GM19372 (cell line): ENCODE measurements around the gene RAP1GAP.

Experiments
- ATAC-seq: cut with Tn5 transposase; IDR thresholded peaks from one replicate; pipeline ENCODE4 v1.9.1; 2021; ENCODE audit warnings: mild to moderate bottlenecking, low read depth, moderate library complexity; ENCODE audit not compliant: unreplicated experiment

RAP1GAP gene

DNA sequence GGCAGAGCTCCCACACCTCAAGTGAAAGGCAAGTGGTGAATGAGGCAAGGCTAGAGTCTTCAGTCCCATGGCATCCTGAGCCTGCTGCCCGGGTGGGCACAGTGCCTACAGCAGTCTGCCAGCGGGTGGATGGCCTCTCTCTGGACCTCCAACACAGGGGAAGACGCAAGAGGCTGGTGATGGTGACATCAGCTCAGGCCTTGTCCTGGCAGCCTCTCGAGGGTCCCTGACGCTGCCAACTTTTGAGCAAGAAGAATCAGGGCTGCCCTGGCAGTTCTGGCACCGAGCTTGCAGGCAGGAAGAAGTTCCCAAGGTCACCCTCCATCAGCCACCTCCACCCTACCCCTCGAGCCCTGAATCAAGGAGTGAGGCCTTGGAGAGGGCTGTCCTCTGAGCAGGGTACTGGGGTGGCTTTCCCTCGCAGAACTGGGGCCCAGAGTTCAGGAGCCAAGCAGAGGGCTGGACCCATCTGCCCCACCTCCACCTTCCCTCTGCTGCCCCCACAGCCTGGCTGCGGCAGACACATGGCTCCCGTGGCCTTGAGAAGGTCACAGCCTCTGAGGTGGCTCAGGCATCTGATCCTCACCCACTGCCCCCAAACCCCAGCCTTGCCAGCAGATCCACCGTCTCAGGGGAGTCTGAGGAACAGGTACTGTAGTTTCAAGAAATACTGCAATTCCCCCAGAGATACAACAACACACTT, 5.8 kb downstream of the RAP1GAP start:
- no peak for ATAC-seq

DNA sequence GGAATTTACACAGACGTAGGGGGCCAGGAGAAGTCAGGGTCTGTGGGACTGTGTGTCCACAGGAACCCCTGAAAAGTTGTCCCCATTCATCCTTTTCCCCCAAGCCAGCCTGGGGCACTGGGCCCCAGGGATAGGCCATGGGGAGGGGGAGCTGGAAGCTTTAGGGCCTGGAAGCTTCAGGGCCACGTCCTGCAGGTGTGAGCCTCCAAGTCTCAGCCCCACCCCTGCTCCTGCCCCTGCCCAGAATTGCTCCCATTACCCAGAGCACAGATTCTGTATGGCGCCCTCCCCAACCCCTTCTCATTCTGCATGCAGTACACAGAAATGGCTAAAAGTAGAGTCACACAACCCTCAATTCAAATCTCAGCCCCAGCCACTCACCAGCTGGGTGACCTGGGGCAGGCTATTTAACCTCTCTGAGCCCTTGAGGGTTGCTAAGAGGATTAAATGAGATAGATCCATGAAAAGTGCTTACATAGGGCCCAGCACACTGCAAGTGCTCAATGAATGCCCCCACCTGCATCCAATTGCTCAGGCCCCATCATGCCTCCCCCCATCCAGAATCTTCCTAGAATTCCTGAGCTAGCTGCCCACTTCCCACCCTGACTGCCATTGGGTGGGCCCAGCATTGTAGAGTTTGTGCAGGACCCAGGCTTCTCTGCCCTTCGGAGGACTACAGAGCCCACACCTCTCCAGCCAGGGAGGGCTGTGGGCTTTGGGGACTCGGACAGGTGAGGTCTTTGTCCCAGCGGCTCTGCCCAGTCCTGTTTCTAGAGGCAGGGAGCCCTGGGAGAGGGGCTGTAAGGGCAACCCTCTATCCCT, 6.5 kb downstream of the RAP1GAP start:
- no peak for ATAC-seq

DNA sequence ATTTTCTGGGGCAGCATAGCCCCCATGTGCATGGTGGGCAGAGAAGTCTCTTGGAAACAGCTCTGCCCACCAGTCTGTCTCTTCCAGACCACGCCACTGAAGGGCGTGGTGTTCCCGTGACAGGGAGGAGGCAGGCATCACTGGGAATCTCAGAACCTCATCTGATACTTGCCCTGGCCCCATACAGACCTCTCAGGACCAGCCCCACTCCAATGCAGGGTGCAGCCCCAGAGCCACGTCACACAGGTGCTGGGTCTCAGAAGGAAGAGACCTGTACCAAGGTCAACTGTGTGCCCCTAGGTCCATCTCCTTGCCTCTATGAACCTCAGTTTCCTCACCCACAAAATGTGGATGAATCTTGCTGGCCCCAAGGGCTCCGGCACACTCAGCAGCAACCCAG, 7.3 kb downstream of the RAP1GAP start:
- ATAC-seq = no peak

DNA sequence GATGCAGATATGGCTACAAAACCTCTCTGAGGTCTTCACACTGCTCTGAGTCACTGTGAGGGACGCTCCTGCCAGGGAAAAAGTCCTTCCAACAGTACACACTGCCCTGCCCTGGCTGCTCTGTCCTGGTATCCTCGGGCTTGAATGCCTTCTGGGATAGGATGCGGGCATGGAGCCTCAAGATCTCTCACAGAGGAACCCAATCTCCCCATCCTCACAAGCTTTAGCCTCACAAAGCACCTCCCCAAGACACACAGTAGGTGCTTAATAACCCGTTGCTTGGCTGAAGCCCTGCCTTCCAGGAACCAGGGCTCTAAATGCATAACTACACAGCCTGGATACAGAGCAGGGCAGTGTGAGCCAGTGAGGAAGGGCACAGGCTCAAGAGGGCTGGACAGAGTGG, 9.2 kb downstream of the RAP1GAP start:
- ATAC-seq = no peak

DNA sequence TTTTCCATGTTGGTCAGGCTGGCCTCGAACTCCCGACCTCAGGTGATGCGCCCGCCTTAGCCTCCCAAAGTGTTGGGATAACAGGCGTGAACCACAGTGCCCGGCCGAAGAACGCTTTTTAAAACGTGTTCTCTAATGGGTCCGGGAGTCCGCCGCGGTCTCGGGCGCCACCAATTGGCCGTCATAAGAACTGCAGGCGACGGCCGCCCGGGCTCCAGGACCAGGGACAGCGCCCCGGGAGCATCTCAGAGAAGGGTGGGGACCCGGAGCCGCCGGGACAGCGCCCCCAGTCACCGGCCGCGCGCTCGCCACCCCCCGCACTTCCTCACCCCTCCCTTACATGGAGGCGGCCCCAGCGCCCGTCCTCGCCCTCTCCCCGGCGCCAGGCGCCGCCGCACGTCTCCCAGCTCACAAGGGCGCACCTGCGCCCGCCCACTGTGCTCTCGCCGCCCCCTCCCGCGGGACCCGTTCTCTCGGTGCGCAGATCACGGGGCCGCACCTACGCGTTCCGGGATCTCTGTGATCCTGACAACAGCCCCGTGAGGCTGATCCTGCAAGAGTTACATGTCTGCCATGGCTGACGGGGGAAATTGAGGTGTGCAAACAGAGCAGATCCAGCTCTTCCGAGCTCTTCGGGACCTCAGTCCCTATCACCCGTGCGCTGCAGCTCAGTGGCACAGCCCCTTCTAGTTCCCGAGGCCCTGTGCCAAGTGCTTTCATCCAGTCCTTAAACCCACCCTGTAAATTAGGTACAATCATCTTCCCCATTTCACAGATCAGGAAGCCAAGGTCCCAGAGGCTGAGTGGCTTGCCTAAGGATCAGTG, 9.8 kb downstream of the RAP1GAP start:
- no peak for ATAC-seq

DNA sequence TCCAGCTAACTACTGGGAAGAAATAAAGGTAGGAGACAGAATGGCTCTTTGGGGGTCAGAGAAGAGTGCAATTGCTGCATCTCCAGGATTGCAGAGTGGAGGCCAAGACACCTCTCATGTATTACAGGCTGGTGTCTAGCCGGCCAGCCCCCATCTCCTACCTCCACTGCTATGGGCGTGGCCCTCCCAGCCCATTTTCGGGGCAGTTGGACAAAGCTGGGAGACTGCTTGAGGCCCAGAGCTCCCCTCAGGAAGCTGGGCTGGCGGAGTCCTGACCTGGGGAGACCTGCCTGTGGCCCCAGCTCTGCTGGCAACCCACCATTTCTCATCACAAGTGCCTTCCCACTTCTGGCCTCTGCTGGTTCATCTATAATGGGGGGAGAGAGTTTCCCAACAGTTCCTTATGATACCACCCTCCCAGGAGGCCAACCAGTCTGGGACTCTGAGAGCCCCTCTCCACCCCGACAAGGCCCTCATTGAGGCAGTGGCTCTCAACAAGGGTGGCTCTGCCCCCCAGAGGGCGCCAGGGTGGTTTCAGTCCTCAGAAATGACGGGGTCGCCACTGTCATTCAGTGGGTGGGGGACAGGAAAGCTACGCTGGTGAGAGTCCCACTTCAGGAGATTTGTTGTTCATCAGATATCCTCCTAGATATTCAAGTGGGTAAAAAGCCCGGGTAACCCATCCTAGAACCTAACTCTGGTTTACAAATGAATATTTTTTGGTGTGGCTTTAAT, 11.5 kb downstream of the RAP1GAP start:
- no peak for ATAC-seq

DNA sequence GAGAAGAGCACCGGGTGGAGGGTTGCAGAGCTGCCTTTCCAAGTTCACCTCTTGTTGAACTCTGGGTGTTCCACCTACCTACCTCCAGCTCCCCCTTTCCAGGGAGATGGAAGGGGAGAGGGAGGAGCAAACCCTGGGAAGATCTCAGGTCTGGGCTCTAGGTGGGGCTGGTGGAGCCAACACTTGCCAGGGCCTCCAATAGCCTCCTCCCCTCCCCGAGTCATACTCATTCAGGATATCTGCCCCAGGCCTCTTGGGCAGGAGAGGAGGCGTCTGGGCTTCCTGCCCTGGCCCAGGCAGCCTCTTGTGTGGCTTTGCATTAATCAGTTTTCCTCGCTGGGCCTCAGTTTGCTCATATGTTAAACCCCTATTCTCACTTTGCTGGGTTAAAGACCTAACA, 13.4 kb downstream of the RAP1GAP start:
- ATAC-seq = no peak

DNA sequence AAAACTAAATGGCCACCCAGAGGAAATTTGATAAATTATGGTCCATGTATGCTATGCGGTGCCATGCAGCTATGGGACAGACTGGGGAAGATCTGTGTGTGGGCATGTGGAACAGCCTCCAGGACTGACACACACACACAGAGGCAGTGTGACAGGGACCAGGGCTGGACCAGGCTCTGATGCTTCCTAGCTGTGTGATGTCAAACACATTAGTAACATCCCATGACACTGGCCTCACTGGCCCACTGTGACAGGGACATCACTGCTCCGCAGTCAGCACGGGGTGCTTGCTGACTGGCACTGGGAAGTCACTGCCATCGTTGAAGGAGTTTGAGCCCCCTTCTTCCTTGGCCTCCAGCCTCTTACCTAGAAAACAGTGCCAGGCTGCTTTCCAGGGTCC, 13.9 kb downstream of the RAP1GAP start:
- no peak for ATAC-seq

DNA sequence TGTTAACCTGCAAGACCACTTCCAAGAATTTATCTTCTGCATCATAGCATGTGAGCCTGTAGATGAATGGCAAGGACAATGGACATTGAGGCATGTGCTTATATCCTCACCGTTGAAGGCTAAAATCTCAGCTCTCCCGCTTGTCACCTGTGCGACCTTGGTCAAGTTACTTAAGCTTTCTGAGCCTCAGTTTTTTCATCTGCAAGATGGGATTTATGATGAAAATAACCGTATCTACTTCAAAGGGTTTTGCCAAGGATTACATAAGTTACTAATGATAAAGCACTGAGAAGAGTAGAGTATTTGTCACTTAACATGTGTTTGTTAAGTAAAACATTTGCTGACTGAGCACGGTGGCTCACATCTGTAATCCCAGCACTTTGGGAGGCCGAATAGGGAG, 14.9 kb downstream of the RAP1GAP start:
- ATAC-seq = no peak

DNA sequence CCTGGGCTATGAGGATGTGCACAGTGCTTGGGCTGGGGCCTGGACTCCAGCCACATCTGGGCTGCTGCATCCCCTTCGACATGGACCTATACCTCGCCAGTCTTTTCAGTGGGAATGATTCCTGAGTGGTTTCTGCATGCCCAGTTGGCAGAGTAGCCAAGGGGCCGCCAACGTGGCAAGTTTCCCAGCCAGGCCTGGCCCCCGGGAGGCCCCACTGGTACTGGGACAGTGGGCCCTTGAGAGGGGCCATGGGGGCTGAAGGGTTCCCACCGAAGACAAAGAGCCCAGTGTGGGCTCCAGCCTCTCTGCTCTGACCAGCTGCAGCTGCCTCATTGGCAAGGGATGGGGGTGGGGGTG, 15.4 kb downstream of the RAP1GAP start:
- no peak for ATAC-seq

DNA sequence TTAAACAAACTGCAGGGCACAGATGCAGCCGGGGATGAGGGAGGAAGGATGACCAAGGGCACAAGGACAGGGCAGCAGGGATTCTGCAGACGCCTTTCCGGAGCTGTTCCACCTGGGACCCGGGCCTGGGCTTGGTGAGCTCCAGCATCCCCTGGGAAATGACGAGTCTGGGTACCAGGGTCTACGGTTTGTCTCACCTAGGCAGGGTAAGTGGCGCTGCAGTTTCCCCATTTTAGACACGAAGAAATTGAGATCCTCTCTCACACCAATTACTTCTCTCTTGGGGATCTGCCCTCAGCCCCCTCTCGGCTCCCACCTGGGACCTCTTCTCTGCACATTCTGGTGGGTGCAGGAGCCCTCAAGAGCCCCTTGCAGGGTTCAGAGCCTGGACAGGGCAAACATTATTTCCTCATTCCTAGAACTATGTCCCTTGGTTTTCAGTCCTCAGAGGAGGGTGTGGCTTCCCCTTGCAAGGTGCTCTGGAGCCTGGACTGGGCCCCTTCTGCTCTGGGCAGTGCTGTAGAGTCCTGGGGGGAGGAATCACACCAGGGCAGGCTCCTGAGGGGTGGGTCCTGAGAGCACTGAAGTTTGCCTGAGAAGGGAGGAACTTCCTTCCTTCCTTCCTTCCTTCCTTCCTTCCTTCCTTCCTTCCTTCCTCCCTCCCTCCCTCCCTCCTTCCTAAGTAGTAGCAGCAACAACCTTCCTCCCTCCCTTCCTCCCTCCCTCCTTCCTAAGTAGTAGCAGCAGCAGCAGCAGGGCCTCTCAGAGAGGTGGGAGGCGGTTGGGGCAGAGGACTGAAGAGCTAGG, 16.0 kb downstream of the RAP1GAP start:
- no peak for ATAC-seq

DNA sequence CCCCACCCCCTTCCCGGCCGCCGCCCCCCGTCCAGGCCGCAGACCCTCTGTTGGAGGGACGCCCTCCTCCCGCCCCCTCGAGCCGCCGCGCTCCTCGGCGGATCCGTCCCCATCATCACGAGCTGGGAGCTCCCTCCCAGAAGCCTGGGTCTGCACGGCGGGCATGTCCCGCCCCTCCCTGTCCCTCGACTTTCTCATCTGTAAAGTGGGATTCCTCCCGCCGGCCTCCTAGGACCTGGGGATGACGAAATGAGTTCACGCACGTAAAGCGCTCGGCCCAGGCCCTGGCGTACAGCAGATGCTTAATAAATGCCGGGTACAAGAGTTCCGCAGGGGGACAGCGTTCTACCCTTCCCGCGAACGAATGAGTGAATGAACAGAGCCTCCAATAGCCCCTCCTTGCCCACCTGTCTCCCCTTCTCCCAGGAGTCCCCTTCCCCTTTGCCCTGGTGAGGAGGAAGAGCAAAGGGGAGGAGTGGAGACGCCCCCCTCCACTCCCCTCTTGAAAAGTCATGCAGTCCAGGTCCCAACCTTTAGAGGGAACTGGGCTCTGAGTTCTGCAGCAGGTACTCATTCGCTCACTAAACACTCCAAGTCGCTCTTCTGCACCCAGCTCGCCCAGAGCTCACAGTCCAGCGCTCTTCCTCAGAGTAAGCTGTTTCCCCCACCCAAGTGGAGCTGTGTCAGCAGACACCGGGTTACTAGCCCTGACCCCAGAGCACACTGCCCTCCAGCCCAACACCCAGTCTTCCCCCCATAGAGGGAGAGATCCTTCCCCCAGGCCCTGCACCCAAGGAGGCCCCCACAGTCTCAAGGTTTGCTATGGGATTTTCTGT, 16.8 kb downstream of the RAP1GAP start:
- ATAC-seq = no peak

DNA sequence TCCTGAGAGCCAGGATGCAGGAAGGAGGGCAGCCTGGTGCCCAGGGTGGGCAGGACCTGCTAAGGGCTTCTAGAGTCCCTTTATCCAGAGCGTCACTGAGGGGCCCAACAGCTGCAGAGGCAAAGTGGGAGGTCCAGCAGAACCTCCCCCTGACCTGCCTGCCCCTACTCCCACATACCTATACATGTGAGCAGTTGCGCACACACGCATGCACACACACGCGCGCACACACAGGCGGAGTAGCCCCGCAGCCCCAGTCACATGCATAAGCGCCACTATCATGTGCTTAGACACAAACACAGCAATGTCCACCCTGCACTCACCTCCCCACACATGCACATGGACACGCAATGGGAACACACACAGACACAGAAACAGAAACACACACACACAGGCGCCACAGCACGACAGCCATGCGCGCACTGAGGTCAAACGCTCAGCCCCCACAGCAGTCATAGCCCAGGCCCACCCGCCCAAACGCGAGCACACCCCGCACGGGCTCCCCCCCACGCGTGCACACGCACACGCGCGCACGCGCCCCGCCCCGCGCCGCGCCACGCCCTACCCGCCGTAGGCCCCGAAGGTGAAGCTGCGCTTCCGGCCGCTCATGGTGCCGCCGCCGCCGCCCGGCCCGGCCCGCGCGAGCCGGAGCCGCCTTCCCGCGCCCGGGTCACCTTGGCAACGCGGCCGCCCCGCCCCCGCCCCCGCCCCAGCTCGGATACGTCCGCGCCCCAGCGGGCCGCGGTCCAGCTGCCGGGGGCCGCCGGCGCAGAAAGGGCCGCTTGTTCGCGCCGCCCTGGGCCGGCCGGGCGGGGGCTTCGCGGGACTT, 17.7 kb downstream of the RAP1GAP start:
- ATAC-seq = no peak

DNA sequence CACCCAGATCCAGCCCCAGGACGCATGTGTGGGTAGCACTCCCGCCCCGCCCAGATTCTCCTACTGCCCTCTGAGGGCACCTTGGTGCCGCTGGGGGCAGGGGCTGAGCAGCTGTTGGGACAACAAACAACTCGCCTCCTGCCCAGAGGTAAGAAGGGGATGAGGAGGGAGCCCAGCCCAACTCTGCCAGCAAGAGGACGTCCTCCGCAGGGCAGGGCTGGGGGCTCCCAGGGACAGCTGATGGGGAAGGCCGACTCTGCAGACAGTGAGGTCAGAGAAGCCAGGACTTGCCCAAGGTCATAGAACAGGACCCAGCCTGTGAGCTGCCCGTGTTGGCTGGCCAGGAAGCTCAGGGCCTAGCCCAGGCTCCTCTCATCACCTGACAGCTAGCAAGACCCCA, 18.8 kb downstream of the RAP1GAP start:
- no peak for ATAC-seq

DNA sequence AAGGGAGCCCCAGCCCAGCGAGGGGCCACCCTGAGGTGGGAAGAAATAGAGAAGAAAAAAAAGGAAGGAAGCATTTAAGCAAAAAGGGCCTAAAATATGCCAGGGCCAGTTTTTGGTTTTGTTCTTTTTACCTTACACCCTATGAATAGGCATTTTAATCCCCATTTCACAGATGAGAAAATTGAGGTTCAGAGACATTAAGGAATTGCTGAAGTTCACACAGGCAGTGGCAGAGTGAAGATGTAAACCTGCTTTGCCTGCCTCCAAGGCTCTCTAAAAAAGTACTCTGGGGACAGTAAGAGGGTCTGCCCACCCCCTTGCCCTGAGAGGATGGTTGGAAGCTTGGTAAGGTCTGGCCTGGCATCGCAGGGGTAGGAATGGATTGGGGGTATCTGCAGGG, 19.8 kb downstream of the RAP1GAP start:
- no peak for ATAC-seq

DNA sequence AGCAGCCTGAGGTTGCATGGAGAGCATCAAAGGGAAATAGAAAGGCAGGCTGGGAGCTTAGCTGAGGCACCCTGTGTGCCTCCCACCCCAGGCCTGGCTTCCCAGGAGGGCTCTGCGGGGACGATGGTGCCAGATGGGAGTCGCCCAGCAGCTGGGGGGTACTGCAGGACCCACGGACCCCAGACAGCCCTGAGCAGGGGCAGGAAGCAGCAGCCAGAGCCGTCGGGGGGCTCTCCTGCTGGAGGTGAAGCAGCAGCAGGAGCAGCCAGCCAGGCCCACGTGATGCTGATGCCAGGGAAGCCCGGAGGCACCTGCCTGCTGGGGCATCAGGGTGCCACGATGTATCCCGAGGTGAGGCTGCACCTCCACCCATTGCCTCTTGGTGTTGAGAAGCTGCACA, 20.4 kb downstream of the RAP1GAP start:
- no peak for ATAC-seq

DNA sequence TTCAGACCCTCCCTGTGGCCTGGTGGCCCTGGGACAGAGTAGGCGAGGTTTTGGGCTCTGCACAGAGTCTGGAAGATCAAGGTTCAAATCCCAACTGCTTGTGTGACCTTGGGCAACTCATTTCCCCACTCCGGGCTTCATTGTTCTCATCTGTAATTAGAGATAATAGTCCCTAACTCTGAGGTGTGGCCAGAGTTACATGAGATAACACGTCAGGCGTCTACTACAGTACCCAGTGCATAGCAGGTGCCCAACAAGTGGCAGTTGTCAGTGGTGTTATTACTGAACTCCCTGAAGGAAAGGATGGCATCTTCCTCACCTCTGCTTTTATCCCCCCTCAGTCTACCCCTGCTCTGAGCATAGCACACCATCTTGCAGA, 20.8 kb downstream of the RAP1GAP start:
- ATAC-seq = no peak
